SK-N-MC (cell line): ENCODE measurements around the gene UNC13A.
"Not testable (repeated sequence)": the region's sequence is repeated elsewhere in the genome, so short reads cannot be mapped to it uniquely, and the experiment has no call there.

ENCODE experiments used
- DNase-seq: peaks from one replicate; pipeline ENCODE4 v3.0.0-alpha.2; 2011; ENCODE audit warnings: low read depth, low spot score
- H3K27ac ChIP-seq: fragments of 200-600 bp; sonication (generic); 2 replicates; pipeline ENCODE4 v1.5.1; 2016; ENCODE audit warnings: mixed run types
- H3K36me3 ChIP-seq: fragments of 200-600 bp; sonication (generic); 2 replicates; pipeline ENCODE4 v1.6.1; 2017; ENCODE audit warnings: antibody characterized with exemption, low read length, mixed read lengths; ENCODE audit not compliant: insufficient read depth
- H3K4me3 ChIP-seq: fragments of 200-600 bp; sonication (generic); 2 replicates; pipeline ENCODE4 v1.5.1; 2016
- H3K9ac ChIP-seq: fragments of 200-600 bp; sonication (generic); 2 replicates; pipeline ENCODE4 v1.8.0; 2017; ENCODE audit warnings: mixed run types, mixed read lengths; ENCODE audit not compliant: insufficient read length
- H3K9me3 ChIP-seq: fragments of 200-600 bp; sonication (generic); 2 replicates; pipeline ENCODE4 v1.6.1; 2017; ENCODE audit warnings: low read depth, mild to moderate bottlenecking, antibody characterized with exemption, low read length, moderate library complexity, mixed read lengths
- EZH2 ChIP-seq: fragments of 200-600 bp; sonication (generic); IDR thresholded peaks from one replicate; pipeline ENCODE4 v1.6.1; 2017; ENCODE audit warnings: antibody characterized with exemption
- FOXP2 ChIP-seq: optimal IDR thresholded peaks from 2 replicates; pipeline ENCODE3; 2011; ENCODE audit warnings: mild to moderate bottlenecking, moderate library complexity; ENCODE audit not compliant: insufficient read depth; ENCODE audit errors: extremely low read length, control extremely low read depth
- POLR2AphosphoS5 ChIP-seq: IDR thresholded peaks from 2 replicates; pipeline ENCODE4 v1.6.1; 2012; ENCODE audit warnings: mild to moderate bottlenecking, low read depth, low read length, borderline replicate concordance

UNC13A gene

GRCh38 chr19:17602872-17603510, 85.2 kb downstream of the UNC13A start:
- H3K4me3 ChIP-seq = no peak overlapping the region
- H3K27ac ChIP-seq = no peak overlapping the region
- H3K36me3 ChIP-seq = no peaks in the 10 kb centered on the region
- no peak for DNase-seq
- no peak overlapping the region for H3K9ac ChIP-seq
- TF ChIP-seq FOXP2 = no peak
- TF ChIP-seq EZH2 = no peak
- TF ChIP-seq POLR2AphosphoS5 = no peak
- no peaks in the 10 kb centered on the region for H3K9me3 ChIP-seq

DNA sequence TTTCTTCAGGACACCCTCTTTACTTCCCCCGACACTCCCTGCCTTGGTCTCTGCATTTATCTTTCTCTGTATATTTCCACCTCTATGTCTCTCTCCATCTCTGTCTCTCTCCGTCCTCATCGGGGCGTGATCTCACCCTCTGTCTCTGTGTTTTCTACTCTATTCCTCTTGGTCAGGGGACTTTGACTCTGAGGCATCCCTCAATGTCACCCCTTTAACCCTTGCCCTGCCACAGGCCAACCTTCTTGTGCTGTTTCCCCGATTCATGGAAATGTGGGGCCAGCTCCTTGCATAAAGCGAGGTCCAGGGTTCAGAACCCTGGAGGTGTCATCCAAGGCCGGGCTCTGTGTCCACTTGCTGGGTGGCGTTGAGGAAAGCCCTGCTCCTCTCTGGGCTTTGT, 85.9 kb downstream of the UNC13A start:
- DNase-seq = no peak
- TF ChIP-seq EZH2 (no peak), FOXP2 (no peak), POLR2AphosphoS5 (no peak)
- no peaks in the 10 kb centered on the region for H3K9me3 ChIP-seq
- no peak overlapping the region for H3K27ac ChIP-seq
- H3K4me3 ChIP-seq = no peak overlapping the region
- no peaks in the 10 kb centered on the region for H3K36me3 ChIP-seq
- H3K9ac ChIP-seq = no peak overlapping the region

GRCh38 chr19:17601683-17602082, 86.5 kb downstream of the UNC13A start:
- Histone ChIP-seq H3K27ac (no peak overlapping the region), H3K9me3 (no peaks in the 10 kb centered on the region), H3K4me3 (no peak overlapping the region), H3K9ac (no peak overlapping the region), H3K36me3 (no peaks in the 10 kb centered on the region)
- TF ChIP-seq EZH2 (no peak), FOXP2 (no peak)
- no peak for DNase-seq

DNA sequence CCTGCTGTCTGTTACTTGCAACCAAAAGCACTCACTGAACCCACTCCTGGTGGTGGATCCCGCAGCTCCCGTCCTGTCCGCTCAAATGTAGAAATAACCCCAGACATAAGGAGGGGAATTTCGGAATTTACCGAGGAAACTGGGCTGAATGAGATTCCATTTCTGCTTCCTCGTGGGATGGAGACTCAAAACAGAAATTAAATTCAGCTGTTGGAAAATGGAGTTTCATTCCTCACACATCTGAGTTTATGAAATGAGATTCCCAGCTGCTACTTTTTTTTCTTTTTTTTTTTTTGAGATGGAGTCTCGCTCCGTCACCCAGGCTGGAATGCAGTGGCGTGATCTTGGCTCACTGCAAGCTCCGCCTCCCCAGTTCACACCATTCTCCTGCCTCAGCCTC, 88.4 kb downstream of the UNC13A start:
- DNase-seq = no peak
- TF ChIP-seq EZH2 (no peak), POLR2AphosphoS5 (no peak), FOXP2 (no peak)
- Histone ChIP-seq H3K27ac (no peak overlapping the region), H3K36me3 (no peaks in the 10 kb centered on the region), H3K4me3 (no peak overlapping the region), H3K9me3 (no peaks in the 10 kb centered on the region), H3K9ac (no peak overlapping the region)

- Histone ChIP-seq H3K9me3 (no peaks in the 10 kb centered on the region), H3K9ac (no peak overlapping the region), H3K36me3 (no peaks in the 10 kb centered on the region), H3K27ac (no peak overlapping the region), H3K4me3 (no peak overlapping the region)
- no peak for DNase-seq
- TF ChIP-seq FOXP2 (no peak), POLR2AphosphoS5 (no peak), EZH2 (no peak)
These were observed 89.2 kb downstream of the UNC13A start for GRCh38 chr19:17598953-17599352.

- not testable (repeated sequence) for DNase-seq, H3K27ac ChIP-seq, H3K9ac ChIP-seq, H3K36me3 ChIP-seq, H3K9me3 ChIP-seq, H3K4me3 ChIP-seq
These were observed 90.1 kb downstream of the UNC13A start for GRCh38 chr19:17598063-17598462.

GRCh38 chr19:17594296-17594695, 93.9 kb downstream of the UNC13A start:
- H3K4me3 ChIP-seq, H3K9me3 ChIP-seq, H3K27ac ChIP-seq, DNase-seq, H3K36me3 ChIP-seq, H3K9ac ChIP-seq: not testable (repeated sequence)

GRCh38 chr19:17590866-17591265, 97.3 kb downstream of the UNC13A start:
- H3K36me3 ChIP-seq = no peaks in the 10 kb centered on the region
- no peak overlapping the region for H3K9ac ChIP-seq
- H3K4me3 ChIP-seq = no peak overlapping the region
- no peak for TF ChIP-seq FOXP2
- H3K9me3 ChIP-seq = no peaks in the 10 kb centered on the region
- H3K27ac ChIP-seq = no peak overlapping the region
- no peak for DNase-seq

DNA sequence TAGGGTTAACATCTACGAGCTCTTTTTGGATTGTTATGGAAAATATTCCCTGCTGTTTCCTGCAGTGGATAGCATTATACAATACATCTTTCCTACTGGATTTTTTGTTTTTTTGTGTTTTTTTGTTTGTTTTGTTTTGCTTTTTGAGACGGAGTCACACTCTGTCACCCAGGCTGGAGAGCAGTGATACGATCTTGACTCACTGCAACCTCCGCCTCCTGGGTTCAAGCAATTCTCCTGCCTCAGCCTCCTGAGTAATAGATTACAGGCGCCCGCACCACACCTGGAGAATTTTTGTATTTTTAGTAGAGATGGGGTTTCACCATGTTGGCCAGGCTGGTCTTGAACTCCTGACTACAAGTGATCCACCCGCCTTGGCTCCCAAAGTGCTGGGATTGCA, 102.8 kb downstream of the UNC13A start:
- not testable (repeated sequence) for H3K9ac ChIP-seq, H3K27ac ChIP-seq, H3K9me3 ChIP-seq, H3K4me3 ChIP-seq, DNase-seq
- peaks cover 23% of the 10 kb centered on the region; the same call in 1 of the 2 replicates for H3K36me3 ChIP-seq

- no peak for TF ChIP-seq POLR2AphosphoS5
- TF ChIP-seq EZH2 = no peak
- no peak for TF ChIP-seq FOXP2
- H3K4me3 ChIP-seq = no peak overlapping the region
- no peak overlapping the region for H3K27ac ChIP-seq
- peaks cover 29% of the 10 kb centered on the region; the same call in 1 of the 2 replicates for H3K36me3 ChIP-seq
- H3K9me3 ChIP-seq = no peaks in the 10 kb centered on the region
- DNase-seq = no peak
- no peak overlapping the region for H3K9ac ChIP-seq
These were observed 104.0 kb downstream of the UNC13A start for GRCh38 chr19:17584132-17584531.
